Keratinocyte (primary cell): ENCODE results near the gene ALDH7A1. TPM values are rescaled to one million over a fixed set of nuclear protein-coding genes. Genes with fewer than 3 reads are reported as not detected.

ENCODE experiments used
- DNase-seq: peaks from one replicate; pipeline ENCODE4 v3.0.0-alpha.2; 2011; ENCODE audit warnings: low read depth, missing footprints, low spot score
- FAIRE-seq: peaks from 2 replicates; lab custom pipeline; 2011; peaks lifted over from hg19 to GRCh38; lab: Jason Lieb, UNC
- H2AFZ ChIP-seq: 2 replicates; pipeline ENCODE4 v1.6.0; 2012; ENCODE audit warnings: low read length, control low read depth, inconsistent platforms; ENCODE audit not compliant: control insufficient read depth
- H3K27ac ChIP-seq: 2 replicates; pipeline ENCODE4 v1.5.1; 2011; ENCODE audit warnings: low read length; ENCODE audit not compliant: control insufficient read depth, insufficient read depth
- H3K27me3 ChIP-seq: 3 replicates; pipeline ENCODE4 v1.6.0; 2011; ENCODE audit warnings: low read length; ENCODE audit not compliant: control insufficient read depth, insufficient read depth; ENCODE audit errors: extremely low read depth
- H3K36me3 ChIP-seq, 2 experiments: 2 replicates in 1 of 2; 3 replicates in 1 of 2; pipeline ENCODE4 v1.5.1; 2011; ENCODE audit warnings: low read length in 2 of 2, mild to moderate bottlenecking in 1 of 2; ENCODE audit not compliant: control insufficient read depth in 2 of 2, insufficient read depth in 2 of 2; ENCODE audit errors: extremely low read depth in 1 of 2
- H3K4me1 ChIP-seq: 3 replicates; pipeline ENCODE4 v1.5.1; 2011; ENCODE audit warnings: low read length; ENCODE audit not compliant: control insufficient read depth, insufficient read depth; ENCODE audit errors: extremely low read depth
- H3K4me2 ChIP-seq: 3 replicates; pipeline ENCODE4 v1.6.0; 2011; ENCODE audit warnings: low read depth, low read length; ENCODE audit not compliant: control insufficient read depth, insufficient read depth; ENCODE audit errors: extremely low read depth
- H3K4me3 ChIP-seq, 3 experiments: fragments of 200-600 bp in 1 of 3; sonication (generic) in 1 of 3; 2 replicates in 2 of 3; 3 replicates in 1 of 3; pipeline ENCODE4 v1.5.1; 2011 to 2016; ENCODE audit warnings: low read length in 3 of 3, mild to moderate bottlenecking in 3 of 3, control low read depth in 2 of 3, inconsistent platforms in 1 of 3, low read depth in 1 of 3, mixed read lengths in 1 of 3, mixed run types in 1 of 3, moderate library complexity in 1 of 3; ENCODE audit not compliant: control insufficient read depth in 2 of 3, insufficient read depth in 2 of 3; ENCODE audit errors: extremely low read depth in 1 of 3
- H3K79me2 ChIP-seq: 2 replicates; pipeline ENCODE4 v1.6.0; 2012; ENCODE audit warnings: low read length; ENCODE audit not compliant: control insufficient read depth, insufficient read depth
- H3K9ac ChIP-seq: 3 replicates; pipeline ENCODE4 v1.6.0; 2011; ENCODE audit warnings: low read length; ENCODE audit not compliant: control insufficient read depth, insufficient read depth; ENCODE audit errors: extremely low read depth
- H3K9me1 ChIP-seq: 3 replicates; pipeline ENCODE4 v1.6.0; 2011; ENCODE audit warnings: low read length; ENCODE audit not compliant: control insufficient read depth, insufficient read depth; ENCODE audit errors: extremely low read depth
- H3K9me3 ChIP-seq: 2 replicates; pipeline ENCODE4 v1.5.1; 2012; ENCODE audit warnings: low read depth, low read length; ENCODE audit not compliant: control insufficient read depth
- H4K20me1 ChIP-seq: 3 replicates; pipeline ENCODE4 v1.6.0; 2011; ENCODE audit warnings: low read length; ENCODE audit not compliant: control insufficient read depth, insufficient read depth; ENCODE audit errors: extremely low read depth
- CTCF ChIP-seq, 3 experiments: IDR thresholded peaks in 1 of 3; conservative IDR thresholded peaks in 1 of 3; optimal IDR thresholded peaks in 1 of 3; 2 replicates in 2 of 3; 3 replicates in 1 of 3; pipeline versions ENCODE3 to v1.5.1; 2011; ENCODE audit warnings: low read length in 3 of 3, mild to moderate bottlenecking in 3 of 3, moderate library complexity in 2 of 3, control low read depth in 1 of 3, inconsistent platforms in 1 of 3; ENCODE audit not compliant: insufficient read depth in 2 of 3; ENCODE audit errors: extremely low read depth in 1 of 3
- EZH2 ChIP-seq: IDR thresholded peaks from one replicate; pipeline ENCODE4 v1.6.1; 2012; ENCODE audit warnings: inconsistent platforms, mild to moderate bottlenecking, low read length, moderate library complexity
- dilution Hi-C: fragments of 300-500 bp; cut with MboI; formaldehyde crosslinking; loops from one replicate; pipeline ENCODE4 v1.7.0; 2020; ENCODE audit warnings: low sequenced_read_pairs; ENCODE audit not compliant: extremely low pct_ligation_motif_present
- polyA plus RNA-seq, 5 experiments: library from polyadenylated mRNA; depleted of rRNA in 3 of 5; stranded (reverse) in 3 of 5; stranded (forward) in 1 of 5; unstranded in 1 of 5; fragments of >200 nt; gene quantifications; 1 replicate in 1 of 5; 2 replicates in 3 of 5; 3 replicates in 1 of 5; pipeline versions ENCODE4 v1.2.1 to v1.2.3, GENCODE V29; 2011 to 2012; ENCODE audit warnings: missing spikeins in 2 of 5, low read depth in 1 of 5, low replicate concordance in 1 of 5

ALDH7A1 gene
- polyA plus RNA-seq, 1 donor (not counting 4 experiments of a cell fraction or from before 2014, with no cell fraction given), result 183 TPM

DNA sequence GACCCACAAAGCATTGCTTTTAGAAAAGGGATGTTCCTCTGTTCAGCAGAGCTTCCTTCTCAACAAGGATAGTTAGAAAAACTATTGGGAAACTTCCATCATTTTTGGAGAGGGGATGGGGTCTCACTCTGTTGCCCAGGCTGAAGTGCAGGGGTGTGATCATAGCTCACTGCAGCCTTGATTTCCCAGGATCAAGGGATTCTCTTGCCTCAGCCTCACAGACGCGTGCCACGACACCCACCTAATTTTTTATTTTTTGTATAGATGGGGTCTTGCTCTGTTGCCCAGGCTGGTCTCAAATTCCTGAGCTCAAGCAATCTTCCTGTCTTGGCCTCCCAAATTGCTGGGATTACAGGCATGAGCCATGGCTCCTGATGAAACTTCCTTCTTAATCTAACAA lies 40.6 kb upstream of the ALDH7A1 start:
- no peak overlapping the region for H3K4me3 ChIP-seq

GRCh38 chr5:126633552-126633951 lies 38.5 kb upstream of the ALDH7A1 start:
- Histone ChIP-seq H3K4me3 (no peak overlapping the region), H3K9me3 (no peaks in the 10 kb centered on the region), H3K4me1 (no peaks in the 10 kb centered on the region), H3K9me1 (no peaks in the 10 kb centered on the region), H3K27ac (no peak overlapping the region), H3K27me3 (no peaks in the 10 kb centered on the region), H3K4me2 (no peak overlapping the region), H3K36me3 (no peaks in the 10 kb centered on the region), H3K9ac (no peak overlapping the region), H3K79me2 (no peaks in the 10 kb centered on the region), H4K20me1 (no peaks in the 10 kb centered on the region), H2AFZ (no peak overlapping the region)
- TF ChIP-seq CTCF (optimal IDR thresholded peaks at IDR 0.05 in 1 of 3, IDR thresholded peaks at IDR 0.05 in 1 of 3, conservative IDR thresholded peaks at IDR 0.05 in 1 of 3; ENCODE audit: extremely low read depth in 1 of 3, insufficient read depth in 2 of 3, low read length in 3 of 3) (no peak), EZH2 (no peak)
- FAIRE-seq (no peak), DNase-seq (no peak)
- dilution Hi-C loops, result no loop called here

More for the DNA sequence above, 40.6 kb upstream of the ALDH7A1 start:
- Histone ChIP-seq H3K9me3 (no peaks in the 10 kb centered on the region), H3K4me1 (no peaks in the 10 kb centered on the region), H3K79me2 (no peaks in the 10 kb centered on the region), H3K36me3 (no peaks in the 10 kb centered on the region), H4K20me1 (no peaks in the 10 kb centered on the region), H3K4me2 (no peak overlapping the region), H2AFZ (no peak overlapping the region), H3K9me1 (no peaks in the 10 kb centered on the region), H3K27me3 (no peaks in the 10 kb centered on the region), H3K9ac (no peak overlapping the region), H3K27ac (no peak overlapping the region)
- TF ChIP-seq CTCF (optimal IDR thresholded peaks at IDR 0.05 in 1 of 3, IDR thresholded peaks at IDR 0.05 in 1 of 3, conservative IDR thresholded peaks at IDR 0.05 in 1 of 3; ENCODE audit: extremely low read depth in 1 of 3, insufficient read depth in 2 of 3, low read length in 3 of 3) (no peak), EZH2 (no peak)
- dilution Hi-C loops, result no loop called here
- FAIRE-seq, result no peak
- no peak for DNase-seq
